Activated CD8-positive, alpha-beta T cell treated with anti-CD3 and anti-CD28 coated beads, Interleukin-2, amount 10 ng/mL, durations not matched to agents 7 days and 5 days (primary cell): ENCODE results near the gene OR10H3. TPM values are rescaled to one million over a fixed set of nuclear protein-coding genes. Genes with fewer than 3 reads are reported as not detected.
A peak's percentile ranks its signal among the peaks of the same experiment; 100 is the strongest.
"Not testable (repeated sequence)": the region's sequence is repeated elsewhere in the genome, so short reads cannot be mapped to it uniquely, and the experiment has no call there.

Experiments used
- ATAC-seq: fragments of 150-1000 bp; cut with Tn5 transposase; one replicate; pipeline ENCODE4 v1.10.0; 2021; ENCODE audit warnings: moderate library complexity
- CTCF ChIA-PET: fragments of 350-600 bp; sonication (Branson Sonifier 250); formaldehyde crosslinking; loops from one replicate; lab custom pipeline; 2021; ENCODE audit warnings: antibody characterized with exemption; lab: Charles Lee
- POLR2A ChIA-PET: fragments of 350-600 bp; sonication (Branson Sonifier 250); formaldehyde crosslinking; loops from one replicate; lab custom pipeline; 2021; ENCODE audit warnings: antibody characterized with exemption; lab: Charles Lee
- DNase-seq: peaks from one replicate; pipeline ENCODE4 v3.0.0-alpha.2; 2020
- H3K27ac Mint-ChIP-seq: one replicate; pipeline ENCODE4 v1.8.0; 2021; ENCODE audit warnings: mild to moderate bottlenecking, mixed read lengths
- H3K27me3 Mint-ChIP-seq: one replicate; pipeline ENCODE4 v1.8.0; 2021; ENCODE audit warnings: low read depth, mixed read lengths
- H3K36me3 Mint-ChIP-seq: one replicate; pipeline ENCODE4 v1.8.0; 2021; ENCODE audit warnings: low read depth, mixed read lengths
- H3K4me1 Mint-ChIP-seq: one replicate; pipeline ENCODE4 v1.8.0; 2021; ENCODE audit warnings: low read depth, mixed read lengths
- H3K4me3 Mint-ChIP-seq: one replicate; pipeline ENCODE4 v1.8.0; 2021; ENCODE audit warnings: mild to moderate bottlenecking, mixed read lengths
- H3K9me3 Mint-ChIP-seq: one replicate; pipeline ENCODE4 v1.8.0; 2022; ENCODE audit warnings: mixed read lengths; ENCODE audit not compliant: insufficient read depth
- total RNA-seq, 2 experiments: library from RNA; stranded (reverse); gene quantifications; one replicate each; pipeline ENCODE4 v1.2.3, GENCODE V29; 2021

Gene OR10H3
- total RNA-seq, 2 experiments from 2014 or later = not detected

DNA sequence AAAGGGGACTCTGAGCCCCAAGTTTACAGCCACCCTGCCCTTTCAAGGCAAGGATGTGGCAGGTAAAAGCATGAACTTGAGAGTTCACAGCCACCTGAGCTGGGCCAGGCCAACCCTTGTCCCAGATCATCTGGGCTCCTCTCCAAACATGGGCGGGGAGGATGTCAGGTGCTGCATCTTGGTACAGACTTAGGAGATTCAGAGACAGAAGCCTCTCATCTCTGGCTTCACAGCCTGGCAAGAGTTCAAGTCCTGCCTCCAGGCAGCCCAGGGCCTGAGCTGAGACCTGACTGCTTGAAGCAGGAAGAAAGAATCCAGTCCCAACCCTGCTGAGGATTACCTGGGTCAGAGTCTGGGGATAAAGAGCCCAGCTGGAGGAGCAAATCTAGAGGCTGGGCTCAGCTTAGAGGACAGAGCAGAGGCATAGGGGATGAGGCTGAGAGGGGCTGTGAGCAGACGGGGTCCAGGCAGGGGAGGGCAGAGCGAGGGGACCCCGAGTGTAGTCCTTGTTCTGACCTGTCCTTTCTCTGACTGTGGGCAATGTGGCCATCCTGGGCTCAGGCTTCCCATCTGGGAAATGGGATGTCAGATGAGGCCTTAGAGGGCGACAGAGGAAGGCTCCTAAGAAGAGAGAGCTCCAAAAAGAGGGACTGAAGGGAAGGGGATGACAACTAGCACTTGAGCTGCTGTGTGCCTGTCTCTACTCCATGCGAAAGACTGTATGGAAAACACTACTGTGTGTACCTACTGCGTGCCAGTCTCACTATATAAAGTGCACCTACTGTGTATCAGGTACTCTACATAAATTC, 43.0 kb downstream of the OR10H3 start:
- H3K36me3 Mint-ChIP-seq = no peaks in the 10 kb centered on the region
- no peaks in the 10 kb centered on the region for H3K27me3 Mint-ChIP-seq
- no peak for ATAC-seq
- DNase-seq = no peak
- H3K4me1 Mint-ChIP-seq = no peaks in the 10 kb centered on the region
- ChIA-PET CTCF (no interaction called here), POLR2A (no interaction called here)
- no peaks in the 10 kb centered on the region for H3K9me3 Mint-ChIP-seq
- peak overlapping the region; percentile 30 for H3K27ac Mint-ChIP-seq
- H3K4me3 Mint-ChIP-seq = no peak overlapping the region

GRCh38 chr19:15781661-15782060, 43.9 kb downstream of the OR10H3 start:
- no peak for DNase-seq
- Mint-ChIP-seq H3K4me1 (no peaks in the 10 kb centered on the region), H3K27ac (no peak overlapping the region), H3K27me3 (no peaks in the 10 kb centered on the region), H3K9me3 (no peaks in the 10 kb centered on the region), H3K4me3 (no peak overlapping the region), H3K36me3 (no peaks in the 10 kb centered on the region)
- ChIA-PET POLR2A (no interaction called here), CTCF (no interaction called here)
- ATAC-seq = no peak

DNA sequence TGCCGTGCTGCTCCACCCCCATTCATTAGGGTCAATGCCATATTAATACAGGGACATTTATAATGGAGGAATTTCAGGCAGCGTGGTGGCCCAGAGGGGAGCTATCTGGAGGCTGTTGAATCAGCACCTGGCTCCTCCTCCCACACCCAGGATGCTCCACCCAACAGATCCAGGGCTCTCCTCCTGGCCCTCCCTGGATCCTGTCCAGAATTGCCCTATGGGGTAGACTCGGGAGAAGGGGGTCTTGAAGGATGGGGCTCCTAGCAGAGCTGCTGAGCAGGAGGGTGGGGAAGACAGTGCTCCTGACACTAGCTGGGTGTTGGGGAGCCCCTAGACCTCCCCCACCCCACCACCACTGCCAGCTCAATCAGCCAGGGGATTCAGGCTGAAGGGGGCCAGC, 44.4 kb downstream of the OR10H3 start:
- ChIA-PET POLR2A (no interaction called here), CTCF (no interaction called here)
- Mint-ChIP-seq H3K9me3 (no peaks in the 10 kb centered on the region), H3K27me3 (peaks cover 2% of the 10 kb centered on the region), H3K36me3 (no peaks in the 10 kb centered on the region), H3K4me3 (no peak overlapping the region), H3K27ac (no peak overlapping the region), H3K4me1 (no peaks in the 10 kb centered on the region)
- ATAC-seq = no peak
- DNase-seq = no peak

GRCh38 chr19:15782896-15783295, 45.1 kb downstream of the OR10H3 start:
- H3K4me3 Mint-ChIP-seq, H3K4me1 Mint-ChIP-seq, DNase-seq, H3K27ac Mint-ChIP-seq, ATAC-seq, POLR2A ChIA-PET, H3K9me3 Mint-ChIP-seq, CTCF ChIA-PET, H3K27me3 Mint-ChIP-seq, H3K36me3 Mint-ChIP-seq: not testable (repeated sequence)

GRCh38 chr19:15787611-15788155, 49.9 kb downstream of the OR10H3 start, which contains the start of gene OR10H5:
Gene OR10H5 (plus strand): TSS chr19:15787661. CDS start chr19:15794049, 6,388 bp downstream.
- Mint-ChIP-seq H3K27me3 (peaks cover 5% of the 10 kb centered on the region), H3K4me1 (no peaks in the 10 kb centered on the region), H3K9me3 (no peaks in the 10 kb centered on the region), H3K36me3 (no peaks in the 10 kb centered on the region), H3K27ac (no peak within 1 kb of the TSS), H3K4me3 (no peak within 1 kb of the TSS)
- ChIA-PET POLR2A (no interaction called here), CTCF (no interaction called here)
- no peak for ATAC-seq
- no peak for DNase-seq

- peaks cover 5% of the 10 kb centered on the region for H3K27me3 Mint-ChIP-seq
- ChIA-PET CTCF (no interaction called here), POLR2A (no interaction called here)
- no peaks in the 10 kb centered on the region for H3K36me3 Mint-ChIP-seq
- no peaks in the 10 kb centered on the region for H3K4me1 Mint-ChIP-seq
- H3K4me3 Mint-ChIP-seq = no peak overlapping the region
- DNase-seq (no peak), ATAC-seq (no peak)
- H3K27ac Mint-ChIP-seq = no peak overlapping the region
- no peaks in the 10 kb centered on the region for H3K9me3 Mint-ChIP-seq
Observed at GRCh38 chr19:15788594-15789270, 50.9 kb downstream of the OR10H3 start.

DNA sequence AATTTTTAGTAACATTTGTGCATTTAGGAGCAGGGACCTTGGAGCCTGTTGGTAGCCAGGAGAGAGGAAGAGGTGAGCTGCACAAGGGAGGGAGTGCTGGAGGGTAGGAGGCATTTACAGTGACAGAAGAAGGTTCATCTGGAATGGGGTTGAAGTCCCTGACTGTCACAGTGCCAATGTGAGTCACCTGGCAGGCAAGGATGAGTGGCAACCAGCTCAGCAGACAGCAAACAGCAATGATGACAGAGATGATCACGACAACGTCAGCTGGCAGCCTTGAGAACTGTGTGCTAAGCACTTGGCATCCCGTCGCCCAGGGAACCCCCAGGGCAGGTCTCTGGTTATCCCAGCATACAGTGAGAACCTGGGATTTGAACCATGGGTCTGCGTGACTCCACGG, 52.3 kb downstream of the OR10H3 start:
- Mint-ChIP-seq H3K4me1 (no peaks in the 10 kb centered on the region), H3K27ac (no peak overlapping the region), H3K36me3 (no peaks in the 10 kb centered on the region), H3K27me3 (peaks cover 5% of the 10 kb centered on the region), H3K4me3 (no peak overlapping the region), H3K9me3 (no peaks in the 10 kb centered on the region)
- CTCF ChIA-PET = no interaction called here
- DNase-seq = no peak
- no peak for ATAC-seq
- POLR2A ChIA-PET = interaction anchor here (0.6 kb wide), 1 partner anchor 15 kb away, joined by 4 read pairs; no protein-coding TSS in a partner anchor

Other genes with a start within 250 kb of the OR10H3 start
- 1 to 10 TPM; 5.8 to 6.2 TPM for gene CYP4F22, start 229.5 kb upstream of the OR10H3 start, total RNA-seq
- not detected for gene CYP4F8, start 122.8 kb upstream of the OR10H3 start, total RNA-seq
- not detected for gene CYP4F3, start 97.1 kb upstream of the OR10H3 start, total RNA-seq
- not detected for gene CYP4F12, start 64.9 kb upstream of the OR10H3 start, total RNA-seq
- not detected for gene OR10H2, start 10.0 kb upstream of the OR10H3 start, total RNA-seq
- gene OR10H5, start 49.7 kb downstream of the OR10H3 start, total RNA-seq = not detected
- gene OR10H1, start 77.7 kb downstream of the OR10H3 start, total RNA-seq = not detected
- not detected for gene CYP4F2, start 160.1 kb downstream of the OR10H3 start, total RNA-seq
- not detected for gene CYP4F11, start 196.5 kb downstream of the OR10H3 start, total RNA-seq
- not detected for gene OR10H4, start 211.0 kb downstream of the OR10H3 start, total RNA-seq